T-cell (primary cell): ENCODE data around the gene TOMM20L. TPM values are rescaled to one million over a fixed set of nuclear protein-coding genes. Genes with fewer than 3 reads are reported as not detected.
A peak's percentile ranks its signal among the peaks of the same experiment; 100 is the strongest.
"Not testable (repeated sequence)": the region's sequence is repeated elsewhere in the genome, so short reads cannot be mapped to it uniquely, and the experiment has no call there.

ENCODE experiments used
- ATAC-seq, 4 experiments: fragments of 200-7000 bp in 3 of 4; fragments of 150-1000 bp in 1 of 4; cut with Tn5 transposase; replicated peaks in 1 of 4; 1 replicate in 3 of 4; 2 replicates in 1 of 4; pipeline ENCODE4 v1.10.0; 2021; ENCODE audit warnings: moderate library complexity in 3 of 4, mild to moderate bottlenecking in 2 of 4, moderate number of reproducible peaks in 1 of 4
- CTCF ChIA-PET, 2 donors: fragments of 300-600 bp; sonication (Branson Sonifier 250); formaldehyde crosslinking; loops; one replicate each; lab custom pipeline; 2022; ENCODE audit warnings: antibody characterized with exemption in 2 of 2; lab: Charles Lee
- POLR2A ChIA-PET, 2 donors: fragments of 300-600 bp; sonication (Branson Sonifier 250); formaldehyde crosslinking; loops; one replicate each; lab custom pipeline; 2022; ENCODE audit warnings: antibody characterized with exemption in 2 of 2; lab: Charles Lee
- DNase-seq, 35 experiments: peaks; one replicate each; pipeline versions ENCODE4 v3.0.0 to v3.0.0-alpha.2; 2013 to 2023
- H3K27ac ChIP-seq: one replicate; pipeline ENCODE4 v1.5.1; 2013; ENCODE audit warnings: low read length
- H3K27me3 ChIP-seq, 2 experiments: replicated peaks in 1 of 2; 1 replicate in 1 of 2; 2 replicates in 1 of 2; pipeline versions ENCODE4 v1.6.1 to v1.7.0; 2013; ENCODE audit warnings: low read length in 1 of 2, mixed read lengths in 1 of 2; ENCODE audit not compliant: control insufficient read depth in 2 of 2, insufficient read depth in 2 of 2; ENCODE audit errors: extremely low read depth in 1 of 2
- H3K36me3 ChIP-seq, 2 donors: 1 replicate in 1 of 2; 2 replicates in 1 of 2; pipeline versions ENCODE4 v1.6.1 to v1.7.0; 2013; ENCODE audit warnings: low read length in 1 of 2; ENCODE audit not compliant: control insufficient read depth in 2 of 2, insufficient read depth in 1 of 2; ENCODE audit errors: extremely low read depth in 1 of 2
- H3K4me1 ChIP-seq, 2 experiments: 1 replicate in 1 of 2; 2 replicates in 1 of 2; pipeline versions ENCODE4 v1.6.1 to v1.7.0; 2013; ENCODE audit warnings: low read length in 2 of 2, mixed read lengths in 1 of 2; ENCODE audit not compliant: insufficient read depth in 2 of 2, control insufficient read depth in 1 of 2; ENCODE audit errors: extremely low read depth in 1 of 2
- H3K4me3 ChIP-seq, 2 donors: 1 replicate in 1 of 2; 2 replicates in 1 of 2; pipeline versions ENCODE4 v1.5.1 to v1.7.0; 2013; ENCODE audit warnings: mild to moderate bottlenecking in 2 of 2, low read length in 1 of 2, moderate library complexity in 1 of 2; ENCODE audit not compliant: control insufficient read depth in 1 of 2; ENCODE audit errors: extremely low read depth in 1 of 2
- H3K9me3 ChIP-seq: 2 replicates; pipeline ENCODE4 v1.7.0; 2013
- H3K27ac Mint-ChIP-seq, 2 donors: one replicate each; pipeline ENCODE4 v1.8.0; 2020 to 2021; ENCODE audit warnings: mild to moderate bottlenecking in 2 of 2, mixed read lengths in 2 of 2
- H3K27me3 Mint-ChIP-seq, 2 donors: one replicate each; pipeline ENCODE4 v1.8.0; 2021 to 2022; ENCODE audit warnings: mixed read lengths in 2 of 2
- H3K36me3 Mint-ChIP-seq: one replicate; pipeline ENCODE4 v1.8.0; 2021; ENCODE audit warnings: mixed read lengths
- H3K4me1 Mint-ChIP-seq, 3 donors: one replicate each; pipeline ENCODE4 v1.8.0; 2020 to 2022; ENCODE audit warnings: mixed read lengths in 3 of 3, mild to moderate bottlenecking in 1 of 3
- H3K4me3 Mint-ChIP-seq, 3 donors: one replicate each; pipeline ENCODE4 v1.8.0; 2020 to 2022; ENCODE audit warnings: mild to moderate bottlenecking in 3 of 3, mixed read lengths in 3 of 3, moderate library complexity in 3 of 3
- H3K9me3 Mint-ChIP-seq, 3 donors: one replicate each; pipeline ENCODE4 v1.8.0; 2020 to 2022; ENCODE audit warnings: mixed read lengths in 3 of 3
- WGBS: methylation state at CpG from one replicate; pipeline ENCODE4 v1.1.5; 2013; ENCODE audit warnings: missing lambda C conversion rate; ENCODE audit not compliant: insufficient coverage; 5-methylcytosine and 5-hydroxymethylcytosine counted together
- total RNA-seq, 35 experiments: library from RNA in 6 of 35; stranded (reverse) in 6 of 35; fragments of 120-200 nt in 1 of 35; gene quantifications; one replicate each; pipeline versions ENCODE4 v1.2.1 to v1.2.4 and lab custom pipeline; 2013 to 2026

Gene TOMM20L
- total RNA-seq (under 1 TPM in 1 of 5 donors, not detected in 4; 0.73 TPM), total RNA-seq (lab: John Stamatoyannopoulos, UW) (0 to 0.64 (median 0.21) reads per million in 29 experiments)
- not detected for total RNA-seq (2013)

DNA sequence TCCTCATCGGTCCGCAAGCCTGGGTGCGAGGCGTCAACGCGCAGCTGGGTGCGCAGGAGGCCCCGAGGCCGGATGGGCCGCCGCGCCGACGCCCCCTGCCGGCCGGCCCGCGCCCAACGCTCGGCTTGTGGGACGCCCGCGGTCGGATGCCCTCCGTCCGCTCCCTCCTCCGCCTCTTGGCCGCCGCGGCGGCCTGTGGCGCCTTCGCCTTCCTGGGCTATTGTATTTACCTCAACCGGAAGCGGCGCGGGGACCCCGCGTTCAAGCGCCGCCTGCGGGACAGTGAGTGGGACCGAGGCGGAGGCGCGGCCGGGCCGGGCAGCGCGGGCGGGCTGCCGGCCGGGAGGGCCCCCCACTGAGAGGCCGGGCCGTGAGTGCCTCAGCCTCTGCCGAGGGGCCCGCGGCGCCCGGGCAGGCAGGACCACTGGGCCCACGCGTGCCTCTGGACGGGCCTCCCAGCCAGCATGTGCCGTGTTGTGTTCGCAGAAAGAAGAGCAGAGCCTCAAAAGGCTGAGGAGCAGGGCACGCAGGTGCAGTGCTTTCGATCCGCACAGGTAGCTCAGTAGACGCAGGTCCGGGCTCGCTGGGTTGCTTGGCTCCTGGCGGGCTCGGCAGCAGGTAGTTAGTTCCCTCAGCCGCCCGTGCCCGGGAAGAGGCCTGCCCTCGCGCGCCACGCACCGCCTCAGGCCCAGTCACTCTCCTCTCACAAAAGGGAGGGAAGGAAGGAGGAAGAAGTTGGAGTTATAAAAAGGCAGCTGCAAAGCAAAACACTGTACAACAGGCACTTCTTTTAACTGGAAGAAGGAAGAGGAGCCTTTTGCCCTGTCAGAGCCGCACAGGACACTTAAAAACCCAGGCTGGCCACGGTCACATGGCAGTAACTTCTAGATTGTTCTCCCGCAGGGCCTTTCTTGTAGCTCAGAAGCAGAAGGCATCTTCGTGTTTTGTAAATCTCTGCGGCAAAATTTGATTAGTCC lies at the start of gene TOMM20L:
Gene TOMM20L, plus strand, starts transcription at position 119 of the 977 bp plus-strand sequence. Its CDS starts 28 bp downstream, at position 147.
- Histone ChIP-seq H3K27me3 (no peaks in the 10 kb centered on the region), H3K4me3 (peak within 1 kb of the TSS; percentile 59 to 60), H3K4me1 (peaks cover 2 to 13% of the 10 kb centered on the region in 2 experiments), H3K27ac (peak within 1 kb of the TSS; percentile 82), H3K9me3 (no peaks in the 10 kb centered on the region), H3K36me3 (no peaks in the 10 kb centered on the region)
- Mint-ChIP-seq H3K4me1 (peaks cover 11 to 16% (median 16%) of the 10 kb centered on the region in 3 donors), H3K27ac (peak within 1 kb of the TSS; percentile 90 to 96), H3K9me3 (no peaks in the 10 kb centered on the region), H3K36me3 (no peaks in the 10 kb centered on the region), H3K4me3 (peak within 1 kb of the TSS; percentile 77 to 83 (median 81)), H3K27me3 (no peaks in the 10 kb centered on the region)
- WGBS, result 7% methylated on average over 71 of the region's 86 CpGs
- ATAC-seq, result peak; percentile 85 to 90 (median 87)
- peak; percentile 20 to 85 (median 60) for DNase-seq
- ChIA-PET POLR2A (interaction anchor here (0.6 to 1.7 kb wide), 4 partner anchors 31 to 121 kb away, joined by 3 to 12 read pairs (median 5); partner anchors contain the start of genes ARID4A (in 1 of the 2), KIAA0586 (in 1 of the 2) and TIMM9 (in 1 of the 2)), CTCF (interaction anchor here (0.6 to 1.7 kb wide), 11 partner anchors 9 to 290 kb away, joined by 3 to 7 read pairs (median 4); partner anchors contain the start of genes ARID4A (in 1 of the 2), KIAA0586 (in 1 of the 2) and TIMM9 (in 1 of the 2))

DNA sequence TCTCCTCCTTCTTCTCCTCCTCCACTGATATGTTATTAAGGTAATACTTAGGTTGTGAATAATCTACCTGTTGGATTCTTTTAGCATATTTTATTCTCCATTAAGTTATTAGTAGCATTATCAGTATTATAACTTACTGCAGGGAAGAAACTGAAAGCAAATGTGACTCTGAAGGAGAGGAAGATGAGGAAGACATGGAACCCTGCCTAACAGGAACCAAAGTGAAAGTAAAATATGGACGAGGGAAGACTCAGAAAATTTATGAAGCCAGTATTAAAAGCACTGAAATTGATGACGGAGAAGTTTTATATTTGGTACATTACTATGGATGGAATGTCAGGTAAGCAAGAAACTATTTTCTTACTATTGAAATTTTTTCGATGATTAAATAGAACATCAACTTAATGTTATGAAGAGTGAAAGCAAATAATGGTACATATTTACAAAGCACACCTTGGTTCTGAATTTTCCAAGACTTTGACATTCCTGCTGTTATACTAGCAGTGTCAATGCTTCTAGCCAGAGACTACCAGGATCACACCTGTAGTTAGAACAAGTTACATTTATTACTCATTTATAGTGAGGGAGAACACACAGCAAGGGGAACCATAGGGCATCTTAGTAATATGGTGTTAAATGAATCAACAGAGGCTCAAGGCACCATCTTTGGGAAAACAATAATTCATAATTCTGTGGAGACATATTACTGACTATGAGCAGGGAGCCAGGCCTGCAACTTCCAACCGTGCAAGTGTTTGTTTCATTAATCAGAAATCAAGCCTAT lies 42.0 kb upstream of the TOMM20L start:
- peaks cover 8 to 64% of the 10 kb centered on the region in 2 donors for H3K36me3 ChIP-seq
- peak overlapping the region; percentile 53 to 87 for H3K27ac Mint-ChIP-seq
- peak in 1 of 4 experiments; percentile 36 for ATAC-seq

DNA sequence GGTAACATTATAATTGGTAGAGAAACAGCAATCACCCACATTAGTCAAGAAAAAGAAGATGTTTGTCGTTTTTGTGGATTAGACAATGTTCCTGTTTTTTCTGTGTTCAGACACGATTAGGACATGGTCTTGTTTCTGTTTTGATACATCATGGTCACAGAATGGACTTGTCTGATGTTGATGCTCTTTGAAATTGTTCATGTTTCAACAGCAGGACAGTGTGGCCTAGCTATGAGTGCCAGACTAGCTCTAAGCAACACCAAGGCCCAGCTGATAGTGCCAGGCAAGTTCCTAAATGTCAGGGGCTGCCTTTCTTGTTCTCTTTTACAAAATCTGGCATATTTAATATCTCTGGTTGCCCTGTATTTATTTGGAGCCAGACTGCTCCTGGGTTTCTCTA lies 40.9 kb upstream of the TOMM20L start:
- Histone ChIP-seq H3K27me3 (no peaks in the 10 kb centered on the region), H3K4me1 (no peaks in the 10 kb centered on the region), H3K27ac (no peak overlapping the region), H3K36me3 (peaks cover 8 to 63% of the 10 kb centered on the region in 2 donors), H3K9me3 (no peaks in the 10 kb centered on the region), H3K4me3 (no peak overlapping the region)
- DNase-seq (no peak), ATAC-seq (no peak)
- peaks cover 32 to 40% (median 35%) of the 10 kb centered on the region in 3 donors for H3K4me1 Mint-ChIP-seq
- H3K27me3 Mint-ChIP-seq, result no peaks in the 10 kb centered on the region
- POLR2A ChIA-PET, result interaction anchor here in 1 of 2 donors (0.7 kb wide), 1 partner anchor 79 kb away, joined by 4 read pairs; no protein-coding TSS in a partner anchor
- peak overlapping the region; percentile 47 to 87 for H3K27ac Mint-ChIP-seq
- no peaks in the 10 kb centered on the region for H3K9me3 Mint-ChIP-seq
- H3K4me3 Mint-ChIP-seq, result no peak overlapping the region
- H3K36me3 Mint-ChIP-seq, result peaks cover 53% of the 10 kb centered on the region
- CTCF ChIA-PET, result no interaction called here
- WGBS, result no CpG with 5 or more reads among the region's 2 CpGs

More for the DNA sequence above, 42.0 kb upstream of the TOMM20L start:
- peak overlapping the region; percentile 59 to 70 (median 61) for H3K4me3 Mint-ChIP-seq
- 100% methylated on average over 1 of the region's 4 CpGs for WGBS
- peak overlapping the region in 1 of 2 donors; percentile 2 for H3K4me3 ChIP-seq
- H3K9me3 Mint-ChIP-seq, result no peaks in the 10 kb centered on the region
- H3K9me3 ChIP-seq, result no peaks in the 10 kb centered on the region
- no peaks in the 10 kb centered on the region for H3K27me3 ChIP-seq
- H3K4me1 Mint-ChIP-seq, result peaks cover 32 to 40% (median 35%) of the 10 kb centered on the region in 3 donors
- H3K27me3 Mint-ChIP-seq, result no peaks in the 10 kb centered on the region
- CTCF ChIA-PET, result no interaction called here
- DNase-seq, result peak in 1 of 35 experiments; percentile 31
- peak overlapping the region; percentile 46 for H3K27ac ChIP-seq
- no peaks in the 10 kb centered on the region for H3K4me1 ChIP-seq
- POLR2A ChIA-PET, result interaction anchor here in 1 of 2 donors (0.7 kb wide), 1 partner anchor 78 kb away, joined by 4 read pairs; no protein-coding TSS in a partner anchor
- peaks cover 53% of the 10 kb centered on the region for H3K36me3 Mint-ChIP-seq

DNA sequence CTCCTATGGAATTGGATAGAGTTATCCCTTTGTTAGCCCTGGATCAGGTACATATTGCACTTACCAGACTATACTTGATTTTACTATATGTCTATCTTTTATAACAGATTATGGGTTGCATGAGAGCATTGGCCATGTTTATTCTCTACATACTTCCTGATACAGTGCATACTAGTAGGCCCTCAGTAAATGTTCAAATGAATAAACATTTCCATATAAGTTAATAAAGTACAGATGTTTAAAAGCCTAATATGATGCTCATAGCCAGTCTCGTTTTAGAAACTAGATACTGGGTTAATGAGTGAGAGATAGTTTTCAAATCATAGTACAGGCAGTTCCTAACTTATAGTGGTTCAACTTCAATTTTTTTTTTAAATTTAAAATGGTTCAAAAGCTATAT lies 39.5 kb upstream of the TOMM20L start:
- Mint-ChIP-seq H3K9me3 (no peaks in the 10 kb centered on the region), H3K27me3 (no peaks in the 10 kb centered on the region), H3K27ac (no peak overlapping the region), H3K36me3 (peaks cover 52% of the 10 kb centered on the region), H3K4me1 (peaks cover 32 to 35% (median 35%) of the 10 kb centered on the region in 3 donors), H3K4me3 (no peak overlapping the region)
- no peaks in the 10 kb centered on the region for H3K9me3 ChIP-seq
- H3K4me3 ChIP-seq, result no peak overlapping the region
- no peaks in the 10 kb centered on the region for H3K27me3 ChIP-seq
- ATAC-seq (no peak), DNase-seq (no peak)
- ChIA-PET POLR2A (interaction anchor here (0.6 to 1.1 kb wide), 2 partner anchors 24 to 57 kb away, joined by 4 to 5 read pairs; no protein-coding TSS in a partner anchor), CTCF (interaction anchor here (0.6 to 0.7 kb wide), 2 partner anchors 719 to 888 kb away, joined by 3 to 5 read pairs; no protein-coding TSS in a partner anchor)
- no CpG with 5 or more reads among the region's 1 CpG for WGBS
- H3K4me1 ChIP-seq, result no peaks in the 10 kb centered on the region
- H3K27ac ChIP-seq, result no peak overlapping the region
- H3K36me3 ChIP-seq, result peaks cover 7 to 71% of the 10 kb centered on the region in 2 donors

DNA sequence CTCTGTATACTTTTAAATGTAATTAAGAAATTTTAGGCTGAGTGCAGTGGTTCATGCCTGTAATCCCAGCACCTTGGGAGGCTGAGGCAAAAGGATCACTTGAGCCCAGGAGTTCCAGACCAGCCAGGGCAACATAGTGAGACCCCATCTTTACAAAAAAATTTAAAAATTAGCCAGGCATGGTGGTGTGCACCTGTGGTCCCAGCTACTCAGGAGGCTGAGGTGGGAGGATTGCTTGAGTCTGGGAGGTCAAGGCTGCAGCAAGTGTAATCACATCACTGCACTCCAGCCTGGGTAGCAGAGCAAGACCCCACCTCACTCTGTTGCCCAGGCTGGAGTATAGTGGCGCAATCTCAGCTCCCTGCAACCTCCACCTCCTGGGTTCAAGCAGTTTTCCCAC lies 33.5 kb upstream of the TOMM20L start:
- H3K9me3 ChIP-seq, H3K27ac ChIP-seq, H3K27ac Mint-ChIP-seq, H3K4me3 Mint-ChIP-seq, H3K4me1 ChIP-seq, DNase-seq, H3K4me3 ChIP-seq, POLR2A ChIA-PET, H3K4me1 Mint-ChIP-seq, H3K9me3 Mint-ChIP-seq, ATAC-seq, H3K27me3 ChIP-seq, H3K27me3 Mint-ChIP-seq: not testable (repeated sequence)
- no CpG with 5 or more reads among the region's 1 CpG for WGBS
- peaks cover 38% of the 10 kb centered on the region for H3K36me3 Mint-ChIP-seq
- H3K36me3 ChIP-seq, result peaks cover 0 to 65% of the 10 kb centered on the region in 2 donors
- CTCF ChIA-PET, result interaction anchor here in 1 of 2 donors (0.8 kb wide), 1 partner anchor 13 kb away, joined by 3 read pairs; no protein-coding TSS in a partner anchor
